CD4-positive, alpha-beta T cell treated with Interleukin-6 at 100 ng/mL for 8 hours (primary cell): ENCODE measurements around the gene FKBP11.
"Not testable (repeated sequence)": the region's sequence is repeated elsewhere in the genome, so short reads cannot be mapped to it uniquely, and the experiment has no call there.

Source experiments
- DNase-seq: peaks from one replicate; pipeline ENCODE4 v3.0.0-alpha.2; 2020; ENCODE audit warnings: mixed read lengths, low spot score

FKBP11 gene

DNA sequence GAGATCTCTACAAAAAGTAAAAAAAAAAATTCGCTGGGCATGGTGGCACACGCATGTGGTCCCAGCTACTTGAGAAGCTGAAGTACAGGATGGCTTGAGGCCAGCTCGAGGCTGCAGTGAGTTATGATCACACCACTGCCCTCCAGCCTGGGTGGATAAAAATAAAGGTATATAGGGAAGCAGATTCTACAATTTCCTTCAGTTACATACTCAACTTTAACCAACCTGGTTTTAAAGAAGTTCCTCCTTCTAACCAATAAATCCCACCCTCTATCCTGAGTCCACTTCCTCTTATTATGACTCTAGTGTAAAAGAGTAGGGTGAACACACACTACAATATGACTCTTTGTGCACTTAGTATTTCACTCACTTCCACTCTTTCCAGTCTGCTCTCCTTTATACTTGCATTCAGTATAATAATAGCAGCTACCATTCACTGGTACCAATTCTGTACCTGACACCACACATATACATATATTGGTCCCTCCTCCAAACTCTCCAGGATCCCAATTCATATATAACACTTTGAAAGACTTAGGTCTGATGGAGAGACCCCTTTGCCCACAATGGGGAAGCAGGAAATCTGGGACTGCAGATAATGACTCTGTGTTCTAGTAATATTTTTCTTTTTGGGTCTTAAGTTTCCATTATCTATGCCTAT is 29.7 kb upstream of the FKBP11 start:
- DNase-seq: no peak

DNA sequence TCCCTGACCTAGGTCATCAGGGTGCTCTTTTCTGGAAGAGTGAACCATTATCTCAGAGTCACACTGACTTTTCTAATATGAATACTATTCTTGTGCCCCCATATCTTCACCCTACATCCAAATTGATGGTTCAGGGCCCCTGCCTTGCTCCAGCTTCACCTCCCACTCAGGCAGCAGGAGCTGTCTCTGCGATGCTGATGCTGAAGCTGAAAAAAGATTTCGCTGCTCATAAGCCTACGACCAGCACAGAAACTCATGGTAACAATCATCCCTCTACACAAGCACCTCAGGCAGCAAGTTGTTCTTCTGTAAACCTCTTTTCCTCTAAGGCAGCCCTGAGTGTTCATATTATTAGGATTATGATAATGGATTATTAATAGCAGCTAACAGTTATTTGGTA is 28.8 kb upstream of the FKBP11 start:
- no peak for DNase-seq

DNA sequence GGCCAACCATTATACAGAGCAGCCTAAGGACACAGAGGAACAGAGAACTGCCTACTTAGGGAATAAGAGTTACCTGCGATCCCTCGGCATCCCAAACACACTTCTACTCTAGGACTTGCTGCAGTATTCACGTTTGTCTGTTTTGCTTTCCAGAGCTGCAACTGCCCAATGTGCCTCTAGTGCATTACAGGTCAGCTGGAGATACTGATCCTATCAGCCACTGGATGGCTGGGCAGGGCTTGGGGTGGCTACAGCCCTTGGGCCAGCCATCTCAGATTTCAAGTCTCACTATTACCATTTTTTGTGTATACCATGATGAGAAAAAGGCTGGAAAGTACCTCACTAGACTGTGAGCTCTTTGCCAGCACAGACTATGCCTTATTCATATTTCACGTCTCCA is 27.4 kb upstream of the FKBP11 start:
- DNase-seq: no peak

DNA sequence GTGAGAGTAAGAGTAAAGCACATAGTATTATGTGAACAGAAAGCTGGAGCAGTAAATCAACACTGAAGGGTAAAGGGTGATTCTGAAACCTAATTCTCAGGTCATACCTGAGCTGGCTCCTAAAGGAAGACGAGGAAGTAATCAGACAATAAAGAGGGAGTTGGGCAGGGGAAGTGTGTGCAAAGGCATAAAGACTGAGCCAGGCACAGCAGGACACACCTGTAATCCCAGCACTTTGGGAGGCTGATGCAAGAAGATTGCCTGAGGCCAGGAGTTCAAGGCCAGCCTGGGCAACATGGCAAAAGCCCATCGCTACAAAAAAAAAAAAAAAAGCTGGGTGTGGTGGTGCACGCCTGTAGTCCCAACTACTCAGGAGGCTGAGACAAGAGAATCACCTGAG is 22.4 kb upstream of the FKBP11 start:
- DNase-seq: no peak

DNA sequence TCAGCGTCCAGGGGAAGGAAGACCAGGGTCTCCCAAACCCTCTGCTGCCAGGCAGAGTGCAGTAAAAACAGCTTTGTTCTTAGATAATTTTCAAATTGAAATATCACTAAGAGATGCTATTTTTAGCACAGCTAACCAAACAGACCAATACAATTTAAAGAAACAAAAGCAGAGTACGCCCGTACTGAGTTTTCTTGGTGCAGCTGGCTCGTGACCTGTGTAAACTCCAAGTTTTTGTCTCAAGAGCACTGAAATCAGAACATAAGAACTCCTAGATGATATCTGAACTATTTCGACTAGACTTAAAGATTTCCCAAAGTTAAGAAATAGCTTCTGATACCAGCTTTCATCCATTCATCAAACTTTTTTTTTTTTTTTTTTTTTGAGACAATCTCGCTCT is 21.7 kb upstream of the FKBP11 start:
- DNase-seq: no peak

DNA sequence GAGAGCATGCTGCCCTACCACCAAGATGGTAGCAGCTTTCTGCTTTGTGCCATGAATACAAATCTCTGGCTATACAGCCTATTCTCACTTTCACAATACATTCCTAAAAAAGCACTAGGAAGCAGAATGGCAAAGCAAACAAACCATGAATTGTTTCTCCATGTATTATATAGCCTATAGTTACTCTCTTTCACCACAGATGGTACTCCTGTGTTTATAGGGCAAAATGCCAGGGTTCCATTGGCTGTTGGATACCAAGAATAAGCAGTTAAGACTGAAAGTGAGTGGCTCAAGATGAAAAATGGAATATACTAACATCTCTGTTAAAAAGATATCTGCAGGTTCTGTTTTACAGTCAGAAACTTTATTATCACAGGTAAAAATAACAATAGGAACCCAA is 20.9 kb upstream of the FKBP11 start:
- DNase-seq: no peak

DNA sequence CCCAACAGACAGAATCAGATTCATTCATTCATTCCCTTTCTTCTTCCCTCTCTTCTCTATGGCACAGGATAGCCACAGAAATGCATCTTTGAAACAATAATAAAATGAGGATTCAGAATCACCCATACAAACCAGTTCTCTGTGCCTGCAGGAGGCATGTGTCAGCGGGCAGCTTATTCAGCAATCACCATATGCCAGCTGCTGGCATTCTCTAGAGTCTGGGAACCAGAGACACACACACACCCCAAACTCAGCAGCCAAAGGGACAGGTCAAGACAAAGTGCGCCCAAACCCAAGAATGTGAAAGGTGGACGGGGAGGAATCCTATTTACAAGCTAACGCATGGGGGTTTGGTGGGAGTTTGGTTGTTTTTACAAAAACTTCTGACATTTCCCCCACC is 17.9 kb upstream of the FKBP11 start:
- no peak for DNase-seq

DNA sequence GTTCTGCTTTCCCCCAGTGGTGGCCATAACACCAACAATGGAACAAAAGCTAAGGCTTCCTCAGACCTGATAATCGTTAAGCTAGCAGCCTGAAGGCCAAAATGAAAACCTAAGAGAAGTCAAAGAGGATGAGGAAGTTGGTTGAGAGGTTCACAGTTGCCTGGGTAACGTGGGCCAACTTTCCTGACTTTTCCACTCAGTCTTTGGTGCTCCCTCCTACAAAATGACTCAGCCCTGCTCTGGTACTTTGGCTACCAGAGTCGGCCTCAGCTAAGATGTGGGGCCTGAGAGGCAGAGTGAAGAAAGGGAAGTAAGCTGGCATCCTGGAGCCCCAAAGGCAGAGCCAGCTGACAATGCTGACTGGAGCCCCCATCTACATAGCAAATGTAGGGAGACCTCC is 14.9 kb upstream of the FKBP11 start:
- no peak for DNase-seq

DNA sequence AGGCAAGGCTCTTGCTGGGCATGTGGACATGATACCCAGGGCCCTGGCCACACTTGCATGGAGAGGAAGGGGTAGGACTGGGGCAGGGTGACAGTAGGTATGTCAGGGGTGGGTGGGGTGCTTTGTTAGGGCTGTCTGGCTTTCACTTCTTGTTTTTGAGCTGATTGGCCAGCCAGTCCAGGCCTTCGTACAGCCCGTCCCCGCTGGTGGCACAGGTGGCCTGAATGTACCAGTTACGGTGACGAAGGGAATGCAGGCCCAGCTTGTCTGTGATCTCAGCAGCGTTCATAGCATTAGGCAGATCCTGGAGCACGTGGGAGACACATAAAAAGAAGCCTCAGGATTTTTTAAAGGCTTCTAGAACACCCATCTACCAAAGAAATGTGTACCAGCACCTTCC is 13.5 kb upstream of the FKBP11 start:
- DNase-seq: no peak

DNA sequence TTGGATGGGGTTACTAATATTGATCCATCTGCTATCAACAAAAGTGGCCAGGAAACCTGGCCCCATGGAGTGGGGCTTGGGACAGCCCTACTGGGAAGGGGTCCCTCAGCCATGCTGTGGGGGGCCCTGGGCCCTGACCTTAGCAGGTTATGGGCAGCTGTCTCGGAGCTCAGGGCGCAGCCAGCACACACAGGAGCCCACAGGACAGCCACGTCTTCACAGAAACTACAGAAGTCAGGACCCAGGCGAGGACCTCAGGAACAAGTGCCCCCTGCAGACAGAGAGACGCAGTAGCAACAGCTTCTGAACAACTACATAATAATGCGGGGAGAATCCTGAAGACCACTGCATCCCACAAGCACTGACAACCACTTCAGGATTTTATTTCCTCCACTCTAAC is 11.9 kb upstream of the FKBP11 start:
- DNase-seq: no peak

DNA sequence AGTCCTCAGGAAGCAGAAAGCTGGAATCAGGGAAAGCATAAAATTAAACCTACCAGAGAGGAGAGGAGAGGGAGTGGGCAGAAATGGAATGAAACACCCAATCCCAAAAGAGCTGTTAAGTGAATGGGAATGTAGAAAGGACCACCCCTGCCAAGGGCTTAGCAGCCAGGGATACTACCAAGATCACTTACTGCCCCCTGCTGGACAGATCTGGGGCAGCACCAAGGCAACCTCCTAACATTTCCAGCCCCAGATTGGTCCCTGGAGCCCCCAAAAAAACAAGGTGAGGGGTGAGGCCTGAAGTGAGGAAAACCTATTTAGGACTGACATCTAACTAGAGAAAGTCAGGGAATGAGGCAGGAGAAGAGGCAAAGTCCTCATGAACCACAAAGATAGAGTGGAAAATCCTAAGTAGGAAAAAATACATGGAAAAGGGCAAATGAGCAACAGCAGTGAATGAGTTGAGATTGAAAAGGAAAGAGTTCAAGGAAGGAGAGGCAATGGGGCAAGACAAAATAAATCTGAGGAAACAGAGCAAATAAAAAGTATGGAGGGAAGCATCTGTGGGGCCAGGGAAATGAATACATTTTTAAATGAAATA is 11.2 kb upstream of the FKBP11 start:
- DNase-seq: peak; percentile 78

DNA sequence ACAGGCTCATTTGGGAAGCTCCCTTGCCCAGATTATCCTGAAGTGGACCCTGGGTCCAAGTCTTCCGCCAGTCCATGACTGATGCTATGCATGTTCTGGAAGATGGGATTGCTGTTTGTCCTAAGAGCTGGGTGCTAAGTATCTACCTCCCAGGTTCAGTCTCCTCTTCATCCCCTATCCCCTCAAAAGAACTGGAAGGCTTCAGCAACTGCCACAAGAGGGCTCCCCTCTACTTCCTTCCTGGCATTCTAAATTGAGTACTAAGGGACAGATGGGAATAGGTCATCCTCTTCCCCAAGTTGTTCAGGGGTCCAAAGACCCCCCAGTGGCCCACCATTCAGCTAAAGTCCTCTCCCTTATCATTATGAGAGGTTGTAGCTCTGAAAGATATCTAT is 9.0 kb upstream of the FKBP11 start:
- DNase-seq: no peak

DNA sequence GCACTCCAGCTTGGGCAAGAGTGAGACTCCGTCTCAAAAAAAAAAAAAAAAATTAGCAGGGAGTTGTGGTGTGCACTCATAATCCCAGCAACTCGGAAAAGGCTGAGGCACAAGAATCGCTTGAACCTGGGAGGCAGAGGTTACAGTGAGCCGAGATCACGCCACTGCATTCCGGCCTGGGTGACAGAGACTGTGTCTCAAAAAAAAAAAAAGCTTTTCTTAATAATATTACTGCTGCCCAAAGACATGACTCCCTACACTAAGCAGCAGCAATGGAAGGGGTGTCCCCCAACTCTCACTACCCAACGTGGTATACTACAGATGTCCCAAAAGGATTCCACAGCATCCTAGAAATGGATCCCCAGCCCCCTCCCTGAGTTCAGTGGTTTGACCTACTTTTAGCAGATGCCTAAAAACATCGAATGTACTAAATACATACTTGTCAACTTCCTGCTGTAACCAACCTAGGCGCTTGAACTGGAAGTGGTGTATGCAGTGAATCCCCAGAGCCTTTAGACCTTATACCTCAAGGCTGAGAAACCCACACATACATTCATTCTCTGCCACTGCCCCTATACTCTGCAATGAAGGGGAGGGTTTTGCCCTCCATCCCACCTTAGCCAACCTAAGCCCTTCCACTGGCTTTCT is 8.5 kb upstream of the FKBP11 start:
- DNase-seq: peak; percentile 58

DNA sequence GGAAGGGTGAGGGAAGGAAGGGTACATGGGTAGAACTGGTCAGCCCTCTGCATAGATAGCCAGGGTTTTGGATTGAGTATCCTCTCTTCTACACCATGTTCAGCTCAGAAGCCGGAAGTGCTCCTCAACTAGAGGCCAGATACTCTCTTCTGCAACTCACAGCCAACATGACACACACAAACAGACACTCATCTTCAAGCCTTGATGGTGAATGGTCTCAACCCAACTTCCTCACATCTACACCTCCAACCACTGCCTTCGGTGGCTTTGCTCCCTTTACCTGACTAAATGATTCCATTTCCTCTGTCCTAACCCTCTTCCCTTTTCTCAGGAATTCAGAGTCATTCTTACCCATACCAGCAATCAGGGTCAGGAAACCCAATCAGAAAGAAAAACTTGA is 7.6 kb upstream of the FKBP11 start:
- no peak for DNase-seq

DNA sequence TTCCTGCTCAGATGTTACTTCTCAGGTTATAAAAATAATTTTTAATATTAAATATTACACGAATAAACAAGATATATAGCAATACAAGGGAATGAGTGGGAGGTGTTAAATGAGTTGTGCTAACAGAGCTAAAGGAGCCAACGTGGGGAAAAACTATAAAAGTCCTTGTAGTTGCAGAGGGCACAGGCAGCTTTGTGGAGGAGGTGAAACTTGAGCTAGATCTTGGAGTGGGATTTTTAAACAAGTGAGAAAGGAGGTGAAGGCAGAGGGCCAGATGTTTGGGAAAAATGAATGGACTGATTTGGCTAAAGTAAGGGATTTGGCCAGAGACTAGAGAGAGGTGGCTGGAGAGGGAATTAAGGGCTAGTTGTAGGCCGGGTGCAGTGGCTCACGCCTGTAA is 5.2 kb upstream of the FKBP11 start:
- DNase-seq: no peak

DNA sequence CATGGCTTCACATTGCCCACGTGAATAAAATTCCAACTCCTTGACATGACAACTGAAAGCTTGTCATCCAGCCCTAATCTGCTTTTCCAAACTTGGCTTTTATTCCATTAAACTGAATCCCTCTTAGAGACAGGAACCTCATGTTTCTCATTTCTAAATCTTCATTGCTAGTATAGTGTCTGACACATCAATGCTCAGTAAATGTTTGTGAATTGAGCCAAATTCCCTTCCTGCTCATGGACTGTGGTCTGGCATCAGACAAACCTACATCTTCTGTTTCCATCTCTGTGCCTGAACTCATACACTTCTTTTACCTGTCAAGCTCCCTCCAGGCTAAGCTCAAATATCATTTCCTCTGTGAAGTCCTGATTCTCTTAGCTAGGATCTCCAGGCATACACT is 4.3 kb upstream of the FKBP11 start:
- DNase-seq: no peak

DNA sequence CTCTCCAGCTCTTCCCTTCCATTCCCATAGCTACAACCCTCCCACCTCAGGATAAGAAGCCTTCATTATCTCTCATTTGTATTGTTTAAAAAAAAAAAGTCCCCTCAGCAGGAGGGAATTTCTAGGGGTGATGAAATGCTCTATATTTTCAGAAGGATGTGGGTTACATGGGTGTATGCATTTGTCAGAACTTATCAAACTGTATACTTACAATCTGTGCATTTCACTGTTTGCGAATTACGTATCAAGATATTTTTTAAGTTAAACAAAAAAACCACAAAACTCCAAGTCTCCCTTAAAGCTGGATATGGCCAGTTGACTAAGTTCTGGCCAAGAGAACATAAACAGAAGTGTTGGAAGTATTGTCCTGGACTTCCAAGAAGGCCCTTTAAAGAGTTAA is 2.0 kb upstream of the FKBP11 start:
- no peak for DNase-seq

DNA sequence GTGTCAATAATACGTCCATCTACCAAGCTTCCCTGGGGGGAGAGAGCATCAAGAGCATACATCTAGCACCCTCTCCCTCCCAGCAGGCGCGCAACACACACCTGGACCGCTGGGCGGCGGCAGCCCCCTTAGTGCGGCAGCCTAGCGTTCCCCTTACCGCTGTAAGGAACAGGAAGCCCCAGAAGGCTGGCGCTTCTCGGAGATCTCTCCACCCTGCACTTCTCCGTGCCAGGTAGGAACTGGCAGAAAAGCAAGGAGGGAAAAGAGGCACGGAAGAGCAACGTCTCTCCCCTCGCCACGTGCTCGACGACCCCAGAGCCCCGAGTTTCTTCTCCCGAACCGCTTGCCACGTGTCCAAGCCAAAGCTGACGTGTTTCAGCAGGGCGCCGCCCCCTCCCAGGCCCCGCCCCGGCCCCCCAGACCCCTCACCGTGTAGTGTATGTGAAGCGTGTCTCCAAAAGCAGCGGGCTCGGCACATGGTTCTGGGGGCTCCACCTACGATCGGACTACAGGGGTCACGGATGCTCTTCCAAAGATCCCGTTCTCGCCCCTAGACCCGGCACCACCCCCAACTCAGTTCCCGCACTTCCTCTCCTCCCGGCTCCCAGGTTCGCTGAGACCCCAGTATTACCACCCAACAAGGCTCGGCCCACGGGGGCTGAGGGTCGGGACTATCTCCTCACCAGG is 532 bp downstream of the FKBP11 start:
- DNase-seq: peak; percentile 73

DNA sequence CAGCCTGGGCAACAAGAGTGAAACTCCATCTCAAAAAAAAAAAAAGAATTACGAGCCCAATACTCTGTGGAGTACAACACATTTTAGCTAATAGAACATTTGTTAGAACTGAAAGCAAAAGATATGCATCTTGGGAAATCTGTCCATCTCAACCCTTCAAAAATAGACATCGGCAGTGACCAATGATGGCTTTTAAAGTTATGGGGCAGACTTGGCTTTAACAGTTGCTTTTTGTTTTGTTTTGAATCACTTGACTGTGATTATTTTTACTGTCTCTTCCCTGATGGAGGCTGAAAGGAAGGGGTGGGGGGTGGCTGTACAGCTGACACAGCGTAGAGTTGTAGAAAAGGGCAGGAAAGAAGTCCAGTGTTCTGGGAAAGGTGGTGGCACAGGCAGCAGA is 2.2 kb downstream of the FKBP11 start:
- no peak for DNase-seq

DNA sequence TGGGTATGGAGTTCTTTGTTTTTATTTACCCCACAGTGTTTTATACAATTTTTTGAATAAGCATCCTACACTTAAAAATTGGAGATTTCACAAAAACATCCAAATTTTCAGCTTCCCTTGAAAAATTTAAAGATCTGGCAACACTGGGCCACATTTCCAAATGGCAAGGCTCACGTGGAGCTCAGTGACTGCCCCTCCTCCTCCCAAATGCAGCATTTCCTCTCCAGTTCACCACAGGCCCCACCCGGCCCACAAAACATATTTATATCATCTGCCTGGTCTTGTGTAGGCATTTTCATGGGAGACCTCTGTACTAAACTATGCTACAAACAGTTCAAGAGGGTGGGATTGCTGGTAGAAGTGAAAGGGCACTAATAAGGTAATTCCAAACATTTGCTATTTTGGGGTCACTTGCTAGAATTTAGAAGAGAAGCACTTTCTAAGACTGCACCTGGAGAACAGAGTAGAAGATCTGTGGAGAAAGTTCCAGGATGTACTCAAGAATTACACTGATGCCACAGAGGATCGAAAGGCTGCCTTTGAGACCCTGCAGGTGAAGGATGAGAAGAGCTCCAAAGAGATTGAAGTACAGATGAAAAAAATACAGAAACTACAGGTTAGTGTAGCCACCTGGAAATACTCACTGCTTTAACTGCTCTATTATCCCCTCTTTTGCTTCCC is 7.3 kb downstream of the FKBP11 start:
- DNase-seq: peak; percentile 64

DNA sequence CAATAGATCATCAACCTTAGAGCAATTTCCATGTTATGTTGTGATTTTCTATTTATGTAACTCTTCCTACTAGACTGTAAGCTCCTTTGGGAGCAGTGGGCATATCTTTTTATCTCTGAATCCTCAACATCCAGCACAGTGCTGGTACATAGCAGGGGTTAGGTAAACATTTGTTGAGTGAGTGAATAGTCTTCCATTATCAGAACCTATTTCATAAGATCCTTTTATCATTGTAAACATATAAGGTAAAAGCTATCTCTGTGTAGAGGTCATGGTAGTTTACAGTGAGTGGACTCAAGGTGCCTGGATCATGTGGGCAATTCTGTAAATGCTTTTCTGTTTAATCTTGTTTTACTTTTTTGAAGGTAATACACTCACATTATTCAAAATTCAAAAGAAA is 15.1 kb downstream of the FKBP11 start:
- DNase-seq: no peak

DNA sequence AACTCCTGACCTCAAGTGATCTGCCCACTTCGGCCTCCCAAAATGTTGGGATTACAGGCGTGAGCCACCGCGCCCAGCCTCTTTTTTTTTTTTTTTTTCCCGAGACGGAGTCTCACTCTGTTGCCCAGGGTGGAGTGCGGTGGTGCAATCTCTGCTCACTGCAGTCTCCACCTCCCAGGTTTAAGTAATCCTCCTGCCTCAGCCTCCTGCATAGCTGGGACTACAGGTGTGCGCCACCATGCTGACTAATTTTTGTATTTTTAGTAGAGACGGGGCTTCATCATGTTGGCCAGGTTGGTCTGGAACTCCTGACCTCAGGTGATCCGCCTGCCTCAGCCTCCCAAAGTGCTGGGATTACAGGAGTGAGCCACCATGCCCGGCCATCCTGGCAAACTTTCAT is 15.6 kb downstream of the FKBP11 start:
- DNase-seq: not testable (repeated sequence)

DNA sequence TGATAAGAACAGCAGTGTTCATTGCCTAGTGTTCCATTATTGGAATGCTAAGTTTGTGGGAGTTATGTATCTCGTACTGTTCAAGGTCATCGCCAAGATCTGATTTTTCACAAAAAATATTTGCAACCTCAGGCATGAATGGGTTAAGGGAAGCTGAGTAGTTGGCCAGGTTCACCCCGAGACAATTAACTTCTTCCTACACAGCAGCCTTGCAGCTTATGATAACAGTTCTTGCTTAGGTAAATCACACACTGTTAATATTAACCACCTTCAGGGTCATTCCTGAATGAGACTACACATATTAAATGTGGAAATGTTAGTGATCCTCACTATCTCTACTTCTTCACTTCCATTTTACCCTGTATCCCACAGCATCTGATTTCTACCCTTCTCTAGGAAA is 18.0 kb downstream of the FKBP11 start:
- no peak for DNase-seq
